ENCODE data around the gene RAB32.

The RAB32 gene

GRCh38 chr6:146543211-146543939 lies at the start of gene RAB32:
RAB32 (plus strand) TSS chr6:146543833; CDS start chr6:146543872, 39 bp downstream.
- Histone ChIP-seq H3K27me3 (ENCODE audit: control insufficient read depth, insufficient read depth, low read length) (no peaks in the 10 kb centered on the region), H3K36me3 (ENCODE audit: control insufficient read depth, insufficient read depth, low read length) (no peaks in the 10 kb centered on the region), H3K4me3 (ENCODE audit: low read depth, low read length) (peak within 1 kb of the TSS; percentile 91), H3K27ac (ENCODE audit: low read depth, low read length) (peak within 1 kb of the TSS; percentile 79), H3K9me3 (ENCODE audit: control insufficient read depth, insufficient read depth, low read depth, low read length) (no peaks in the 10 kb centered on the region), H3K9ac (ENCODE audit: low read length) (peak within 1 kb of the TSS; percentile 86), H3K4me1 (ENCODE audit: control insufficient read depth, insufficient read depth, low read length) (peaks cover 21% of the 10 kb centered on the region)

- H3K9me3 ChIP-seq (ENCODE audit: control insufficient read depth, insufficient read depth, low read depth, low read length) = no peaks in the 10 kb centered on the region
- no peak overlapping the region for H3K4me3 ChIP-seq (ENCODE audit: low read depth, low read length)
- no peak overlapping the region for H3K9ac ChIP-seq (ENCODE audit: low read length)
- no peak overlapping the region for H3K27ac ChIP-seq (ENCODE audit: low read depth, low read length)
- H3K36me3 ChIP-seq (ENCODE audit: control insufficient read depth, insufficient read depth, low read length) = no peaks in the 10 kb centered on the region
- H3K4me1 ChIP-seq (ENCODE audit: control insufficient read depth, insufficient read depth, low read length) = no peaks in the 10 kb centered on the region
- no peaks in the 10 kb centered on the region for H3K27me3 ChIP-seq (ENCODE audit: control insufficient read depth, insufficient read depth, low read length)
Measured at GRCh38 chr6:146498309-146498708, 45.3 kb upstream of the RAB32 start.

GRCh38 chr6:146503096-146503495 lies 40.5 kb upstream of the RAB32 start:
- Histone ChIP-seq H3K4me3 (ENCODE audit: low read depth, low read length) (no peak overlapping the region), H3K36me3 (ENCODE audit: control insufficient read depth, insufficient read depth, low read length) (no peaks in the 10 kb centered on the region), H3K9ac (ENCODE audit: low read length) (no peak overlapping the region), H3K27ac (ENCODE audit: low read depth, low read length) (no peak overlapping the region), H3K4me1 (ENCODE audit: control insufficient read depth, insufficient read depth, low read length) (no peaks in the 10 kb centered on the region), H3K27me3 (ENCODE audit: control insufficient read depth, insufficient read depth, low read length) (no peaks in the 10 kb centered on the region), H3K9me3 (ENCODE audit: control insufficient read depth, insufficient read depth, low read depth, low read length) (no peaks in the 10 kb centered on the region)

- H3K9ac ChIP-seq (ENCODE audit: low read length) = no peak overlapping the region
- no peak overlapping the region for H3K4me3 ChIP-seq (ENCODE audit: low read depth, low read length)
- H3K4me1 ChIP-seq (ENCODE audit: control insufficient read depth, insufficient read depth, low read length) = no peaks in the 10 kb centered on the region
- no peak overlapping the region for H3K27ac ChIP-seq (ENCODE audit: low read depth, low read length)
- no peaks in the 10 kb centered on the region for H3K27me3 ChIP-seq (ENCODE audit: control insufficient read depth, insufficient read depth, low read length)
- H3K9me3 ChIP-seq (ENCODE audit: control insufficient read depth, insufficient read depth, low read depth, low read length) = no peaks in the 10 kb centered on the region
- no peaks in the 10 kb centered on the region for H3K36me3 ChIP-seq (ENCODE audit: control insufficient read depth, insufficient read depth, low read length)
Measured at GRCh38 chr6:146515212-146515611, 28.4 kb upstream of the RAB32 start.

GRCh38 chr6:146526192-146526591 lies 17.4 kb upstream of the RAB32 start:
- H3K36me3 ChIP-seq (ENCODE audit: control insufficient read depth, insufficient read depth, low read length) = no peaks in the 10 kb centered on the region
- no peaks in the 10 kb centered on the region for H3K27me3 ChIP-seq (ENCODE audit: control insufficient read depth, insufficient read depth, low read length)
- H3K27ac ChIP-seq (ENCODE audit: low read depth, low read length) = no peak overlapping the region
- peaks cover 7% of the 10 kb centered on the region; the same call in 1 of the 2 replicates for H3K9me3 ChIP-seq (ENCODE audit: control insufficient read depth, insufficient read depth, low read depth, low read length)
- no peak overlapping the region for H3K4me3 ChIP-seq (ENCODE audit: low read depth, low read length)
- H3K9ac ChIP-seq (ENCODE audit: low read length) = no peak overlapping the region
- H3K4me1 ChIP-seq (ENCODE audit: control insufficient read depth, insufficient read depth, low read length) = no peaks in the 10 kb centered on the region

GRCh38 chr6:146532702-146533101 lies 10.9 kb upstream of the RAB32 start:
- Histone ChIP-seq H3K27me3 (ENCODE audit: control insufficient read depth, insufficient read depth, low read length) (no peaks in the 10 kb centered on the region), H3K36me3 (ENCODE audit: control insufficient read depth, insufficient read depth, low read length) (no peaks in the 10 kb centered on the region), H3K27ac (ENCODE audit: low read depth, low read length) (no peak overlapping the region), H3K4me1 (ENCODE audit: control insufficient read depth, insufficient read depth, low read length) (no peaks in the 10 kb centered on the region), H3K4me3 (ENCODE audit: low read depth, low read length) (no peak overlapping the region), H3K9me3 (ENCODE audit: control insufficient read depth, insufficient read depth, low read depth, low read length) (peaks cover 2% of the 10 kb centered on the region; the same call in 1 of the 2 replicates), H3K9ac (ENCODE audit: low read length) (no peak overlapping the region)

- Histone ChIP-seq H3K27ac (ENCODE audit: low read depth, low read length) (peak overlapping the region; percentile 79; the same call in 1 of the 2 replicates), H3K4me1 (ENCODE audit: control insufficient read depth, insufficient read depth, low read length) (peaks cover 21% of the 10 kb centered on the region), H3K9me3 (ENCODE audit: control insufficient read depth, insufficient read depth, low read depth, low read length) (no peaks in the 10 kb centered on the region), H3K36me3 (ENCODE audit: control insufficient read depth, insufficient read depth, low read length) (no peaks in the 10 kb centered on the region), H3K4me3 (ENCODE audit: low read depth, low read length) (peak overlapping the region; percentile 91), H3K27me3 (ENCODE audit: control insufficient read depth, insufficient read depth, low read length) (no peaks in the 10 kb centered on the region), H3K9ac (ENCODE audit: low read length) (peak overlapping the region; percentile 86)
Measured at GRCh38 chr6:146542881-146543210, 787 bp upstream of the RAB32 start.

GRCh38 chr6:146543940-146544615 lies 445 bp downstream of the RAB32 start:
- H3K27me3 ChIP-seq (ENCODE audit: control insufficient read depth, insufficient read depth, low read length) = no peaks in the 10 kb centered on the region
- H3K4me3 ChIP-seq (ENCODE audit: low read depth, low read length) = peak overlapping the region; percentile 91
- no peak overlapping the region for H3K27ac ChIP-seq (ENCODE audit: low read depth, low read length)

GRCh38 chr6:146544616-146545182 lies 1.1 kb downstream of the RAB32 start:
- Histone ChIP-seq H3K27ac (ENCODE audit: low read depth, low read length) (no peak overlapping the region), H3K9me3 (ENCODE audit: control insufficient read depth, insufficient read depth, low read depth, low read length) (no peaks in the 10 kb centered on the region), H3K36me3 (ENCODE audit: control insufficient read depth, insufficient read depth, low read length) (peaks cover 4% of the 10 kb centered on the region), H3K4me1 (ENCODE audit: control insufficient read depth, insufficient read depth, low read length) (peaks cover 21% of the 10 kb centered on the region), H3K4me3 (ENCODE audit: low read depth, low read length) (peak overlapping the region; percentile 91), H3K9ac (ENCODE audit: low read length) (peak overlapping the region; percentile 86), H3K27me3 (ENCODE audit: control insufficient read depth, insufficient read depth, low read length) (no peaks in the 10 kb centered on the region)

More at GRCh38 chr6:146543940-146544615, 445 bp downstream of the RAB32 start:
- Histone ChIP-seq H3K9me3 (ENCODE audit: control insufficient read depth, insufficient read depth, low read depth, low read length) (no peaks in the 10 kb centered on the region), H3K4me1 (ENCODE audit: control insufficient read depth, insufficient read depth, low read length) (peaks cover 21% of the 10 kb centered on the region), H3K9ac (ENCODE audit: low read length) (peak overlapping the region; percentile 86), H3K36me3 (ENCODE audit: control insufficient read depth, insufficient read depth, low read length) (no peaks in the 10 kb centered on the region)

GRCh38 chr6:146545581-146545980 lies 1.9 kb downstream of the RAB32 start:
- no peak overlapping the region for H3K9ac ChIP-seq (ENCODE audit: low read length)
- no peaks in the 10 kb centered on the region for H3K27me3 ChIP-seq (ENCODE audit: control insufficient read depth, insufficient read depth, low read length)
- H3K4me1 ChIP-seq (ENCODE audit: control insufficient read depth, insufficient read depth, low read length) = peaks cover 21% of the 10 kb centered on the region
- H3K27ac ChIP-seq (ENCODE audit: low read depth, low read length) = no peak overlapping the region
- H3K36me3 ChIP-seq (ENCODE audit: control insufficient read depth, insufficient read depth, low read length) = peaks cover 9% of the 10 kb centered on the region
- peak overlapping the region; percentile 91; the same call in 1 of the 2 replicates for H3K4me3 ChIP-seq (ENCODE audit: low read depth, low read length)
- no peaks in the 10 kb centered on the region for H3K9me3 ChIP-seq (ENCODE audit: control insufficient read depth, insufficient read depth, low read depth, low read length)

- H3K9ac ChIP-seq (ENCODE audit: low read length) = no peak overlapping the region
- peaks cover 21% of the 10 kb centered on the region for H3K4me1 ChIP-seq (ENCODE audit: control insufficient read depth, insufficient read depth, low read length)
- H3K27ac ChIP-seq (ENCODE audit: low read depth, low read length) = no peak overlapping the region
- H3K9me3 ChIP-seq (ENCODE audit: control insufficient read depth, insufficient read depth, low read depth, low read length) = no peaks in the 10 kb centered on the region
- H3K27me3 ChIP-seq (ENCODE audit: control insufficient read depth, insufficient read depth, low read length) = no peaks in the 10 kb centered on the region
- peaks cover 9% of the 10 kb centered on the region for H3K36me3 ChIP-seq (ENCODE audit: control insufficient read depth, insufficient read depth, low read length)
- no peak overlapping the region for H3K4me3 ChIP-seq (ENCODE audit: low read depth, low read length)
Measured at GRCh38 chr6:146546443-146547043, 2.9 kb downstream of the RAB32 start.
